ENCODE results near the gene GPR15. TPM values are rescaled to one million over a fixed set of nuclear protein-coding genes. Genes with fewer than 3 reads are reported as not detected.

The GPR15 gene
- total RNA-seq, 1 donor from 2014 or later = not detected

- no peak for DNase-seq (ENCODE audit: low spot score in 2 of 2, unreplicated experiment in 2 of 2)
- Mint-ChIP-seq H3K9me3 (no peaks in the 10 kb centered on the region), H3K27me3 (ENCODE audit: low read depth) (peaks cover 15% of the 10 kb centered on the region), H3K4me1 (no peaks in the 10 kb centered on the region), H3K4me3 (no peak overlapping the region), H3K27ac (no peak overlapping the region), H3K36me3 (no peaks in the 10 kb centered on the region)
- no peak for TF ChIP-seq CTCF (IDR thresholded peaks at IDR 0.05; ENCODE audit: unreplicated experiment)
Measured at GRCh38 chr3:98548544-98548943, 16.8 kb downstream of the GPR15 start.

- no peak for DNase-seq (ENCODE audit: low spot score in 2 of 2, unreplicated experiment in 2 of 2)
Measured at GRCh38 chr3:98550833-98551232, 19.1 kb downstream of the GPR15 start.

GRCh38 chr3:98551236-98551635 lies 19.5 kb downstream of the GPR15 start:
- Mint-ChIP-seq H3K27me3 (ENCODE audit: low read depth) (peaks cover 20% of the 10 kb centered on the region), H3K4me1 (no peaks in the 10 kb centered on the region), H3K4me3 (no peak overlapping the region), H3K27ac (no peak overlapping the region), H3K9me3 (no peaks in the 10 kb centered on the region), H3K36me3 (no peaks in the 10 kb centered on the region)
- DNase-seq (ENCODE audit: low spot score in 2 of 2, unreplicated experiment in 2 of 2) = no peak
- no peak for TF ChIP-seq CTCF (IDR thresholded peaks at IDR 0.05; ENCODE audit: unreplicated experiment)

More at GRCh38 chr3:98550833-98551232, 19.1 kb downstream of the GPR15 start:
- Mint-ChIP-seq H3K27me3 (ENCODE audit: low read depth) (peaks cover 16% of the 10 kb centered on the region), H3K4me3 (no peak overlapping the region), H3K36me3 (no peaks in the 10 kb centered on the region), H3K4me1 (no peaks in the 10 kb centered on the region), H3K27ac (no peak overlapping the region), H3K9me3 (no peaks in the 10 kb centered on the region)
- no peak for TF ChIP-seq CTCF (IDR thresholded peaks at IDR 0.05; ENCODE audit: unreplicated experiment)

GRCh38 chr3:98551754-98552153 lies 20.0 kb downstream of the GPR15 start:
- H3K36me3 Mint-ChIP-seq = no peaks in the 10 kb centered on the region
- no peaks in the 10 kb centered on the region for H3K9me3 Mint-ChIP-seq
- no peaks in the 10 kb centered on the region for H3K4me1 Mint-ChIP-seq
- DNase-seq (ENCODE audit: low spot score in 2 of 2, unreplicated experiment in 2 of 2) = no peak
- TF ChIP-seq CTCF (IDR thresholded peaks at IDR 0.05; ENCODE audit: unreplicated experiment) = no peak
- no peak overlapping the region for H3K4me3 Mint-ChIP-seq
- H3K27me3 Mint-ChIP-seq (ENCODE audit: low read depth) = peaks cover 24% of the 10 kb centered on the region
- no peak overlapping the region for H3K27ac Mint-ChIP-seq

GRCh38 chr3:98552232-98553020 lies 20.6 kb downstream of the GPR15 start:
- Mint-ChIP-seq H3K36me3 (no peaks in the 10 kb centered on the region), H3K4me3 (no peak overlapping the region), H3K4me1 (no peaks in the 10 kb centered on the region), H3K27me3 (ENCODE audit: low read depth) (peaks cover 29% of the 10 kb centered on the region), H3K9me3 (no peaks in the 10 kb centered on the region), H3K27ac (no peak overlapping the region)
- no peak for DNase-seq (ENCODE audit: low spot score in 2 of 2, unreplicated experiment in 2 of 2)
- TF ChIP-seq CTCF (IDR thresholded peaks at IDR 0.05; ENCODE audit: unreplicated experiment) = no peak

All from mesothelial cell of epicardium (in vitro differentiated cells).